ENCODE measurements around the gene RUFY3. TPM values are rescaled to one million over a fixed set of nuclear protein-coding genes. Genes with fewer than 3 reads are reported as not detected.

RUFY3 gene
- total and polyA plus RNA-seq, 2 experiments from 2014 or later: 18.3 to 29.2 TPM

DNA sequence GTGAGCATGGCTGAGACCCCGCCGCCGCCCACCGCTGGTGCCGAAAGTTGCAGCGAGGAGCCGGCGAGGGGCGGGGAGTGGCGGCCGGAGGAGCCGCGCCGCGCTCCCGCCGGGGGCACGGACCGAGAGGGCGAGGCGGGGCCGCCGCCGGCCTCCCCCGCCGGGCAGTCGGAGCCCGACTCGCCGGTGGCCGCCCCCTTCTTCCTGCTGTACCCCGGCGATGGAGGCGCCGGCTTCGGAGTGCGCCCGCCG, 16.9 kb upstream of the RUFY3 start:
- ATAC-seq: peak; percentile 24
- Histone ChIP-seq H3K9me2 (ENCODE audit: insufficient read depth) (no peaks in the 10 kb centered on the region), H3K27ac (ENCODE audit: low read depth) (no peak overlapping the region)

More for the DNA sequence above, 16.9 kb upstream of the RUFY3 start:
- H3K27me3 Mint-ChIP-seq (ENCODE audit: insufficient read depth, low read depth, poor library complexity): peaks cover 6% of the 10 kb centered on the region
- Histone ChIP-seq H2AFZ (no peak overlapping the region), H3K4me1 (ENCODE audit: insufficient read depth) (peaks cover 17% of the 10 kb centered on the region; the same call in 1 of the 2 replicates), H3K27me3 (ENCODE audit: insufficient read depth) (peaks cover 26% of the 10 kb centered on the region), H3K4me2 (peak overlapping the region; percentile 78), H3K79me2 (replicated peaks; ENCODE audit: insufficient read depth) (peaks cover 34% of the 10 kb centered on the region), H4K20me1 (replicated peaks; ENCODE audit: insufficient read depth) (peaks cover 5% of the 10 kb centered on the region), H3F3A (replicated peaks; ENCODE audit: low read depth) (peaks cover 10% of the 10 kb centered on the region; the same call in 1 of the 2 replicates), H3K36me3 (ENCODE audit: insufficient read depth) (no peaks in the 10 kb centered on the region), H3K4me3 (peak overlapping the region; percentile 86)
- peak overlapping the region; percentile 87; the same call in 2 of the 3 replicates for H3K4me3 Mint-ChIP-seq
- H3K27ac Mint-ChIP-seq: no peak overlapping the region
- no peaks in the 10 kb centered on the region; the same call in 2 of the 3 replicates for H3K36me3 Mint-ChIP-seq (ENCODE audit: low read depth)
- DNase-seq (ENCODE audit: low spot score): no peak
- TF ChIP-seq EZH2 (IDR thresholded peaks at IDR 0.05; ENCODE audit: low read depth, unreplicated experiment) (no peak), ZNF331 (CRISPR knock-in tag; IDR thresholded peaks at IDR 0.05; ENCODE audit: low read depth) (no peak), STAT1 (IDR thresholded peaks at IDR 0.05; ENCODE audit: unreplicated experiment) (no peak), JUNB (IDR thresholded peaks at IDR 0.05; ENCODE audit: unreplicated experiment) (no peak), POLR2AphosphoS5 (IDR thresholded peaks at IDR 0.05; ENCODE audit: low read depth) (no peak), EZH2phosphoT487 (IDR thresholded peaks at IDR 0.05; ENCODE audit: unreplicated experiment) (no peak), ZNF114 (CRISPR knock-in tag; IDR thresholded peaks at IDR 0.05) (no peak), NANOG (IDR thresholded peaks at IDR 0.05; ENCODE audit: borderline replicate concordance) (no peak), CREB1 (CRISPR knock-in tag; IDR thresholded peaks at IDR 0.05; ENCODE audit: low read depth) (no peak)
- TF ChIP-seq, protein P1, sequence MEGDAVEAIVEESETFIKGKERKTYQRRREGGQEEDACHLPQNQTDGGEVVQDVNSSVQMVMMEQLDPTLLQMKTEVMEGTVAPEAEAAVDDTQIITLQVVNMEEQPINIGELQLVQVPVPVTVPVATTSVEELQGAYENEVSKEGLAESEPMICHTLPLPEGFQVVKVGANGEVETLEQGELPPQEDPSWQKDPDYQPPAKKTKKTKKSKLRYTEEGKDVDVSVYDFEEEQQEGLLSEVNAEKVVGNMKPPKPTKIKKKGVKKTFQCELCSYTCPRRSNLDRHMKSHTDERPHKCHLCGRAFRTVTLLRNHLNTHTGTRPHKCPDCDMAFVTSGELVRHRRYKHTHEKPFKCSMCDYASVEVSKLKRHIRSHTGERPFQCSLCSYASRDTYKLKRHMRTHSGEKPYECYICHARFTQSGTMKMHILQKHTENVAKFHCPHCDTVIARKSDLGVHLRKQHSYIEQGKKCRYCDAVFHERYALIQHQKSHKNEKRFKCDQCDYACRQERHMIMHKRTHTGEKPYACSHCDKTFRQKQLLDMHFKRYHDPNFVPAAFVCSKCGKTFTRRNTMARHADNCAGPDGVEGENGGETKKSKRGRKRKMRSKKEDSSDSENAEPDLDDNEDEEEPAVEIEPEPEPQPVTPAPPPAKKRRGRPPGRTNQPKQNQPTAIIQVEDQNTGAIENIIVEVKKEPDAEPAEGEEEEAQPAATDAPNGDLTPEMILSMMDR (conservative IDR thresholded peaks at IDR 0.05; ENCODE audit: low read depth in 2 of 2): no peak
- TF ChIP-seq, protein P2, sequence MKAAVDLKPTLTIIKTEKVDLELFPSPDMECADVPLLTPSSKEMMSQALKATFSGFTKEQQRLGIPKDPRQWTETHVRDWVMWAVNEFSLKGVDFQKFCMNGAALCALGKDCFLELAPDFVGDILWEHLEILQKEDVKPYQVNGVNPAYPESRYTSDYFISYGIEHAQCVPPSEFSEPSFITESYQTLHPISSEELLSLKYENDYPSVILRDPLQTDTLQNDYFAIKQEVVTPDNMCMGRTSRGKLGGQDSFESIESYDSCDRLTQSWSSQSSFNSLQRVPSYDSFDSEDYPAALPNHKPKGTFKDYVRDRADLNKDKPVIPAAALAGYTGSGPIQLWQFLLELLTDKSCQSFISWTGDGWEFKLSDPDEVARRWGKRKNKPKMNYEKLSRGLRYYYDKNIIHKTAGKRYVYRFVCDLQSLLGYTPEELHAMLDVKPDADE (IDR thresholded peaks at IDR 0.05): no peak
- TF ChIP-seq, protein P3, sequence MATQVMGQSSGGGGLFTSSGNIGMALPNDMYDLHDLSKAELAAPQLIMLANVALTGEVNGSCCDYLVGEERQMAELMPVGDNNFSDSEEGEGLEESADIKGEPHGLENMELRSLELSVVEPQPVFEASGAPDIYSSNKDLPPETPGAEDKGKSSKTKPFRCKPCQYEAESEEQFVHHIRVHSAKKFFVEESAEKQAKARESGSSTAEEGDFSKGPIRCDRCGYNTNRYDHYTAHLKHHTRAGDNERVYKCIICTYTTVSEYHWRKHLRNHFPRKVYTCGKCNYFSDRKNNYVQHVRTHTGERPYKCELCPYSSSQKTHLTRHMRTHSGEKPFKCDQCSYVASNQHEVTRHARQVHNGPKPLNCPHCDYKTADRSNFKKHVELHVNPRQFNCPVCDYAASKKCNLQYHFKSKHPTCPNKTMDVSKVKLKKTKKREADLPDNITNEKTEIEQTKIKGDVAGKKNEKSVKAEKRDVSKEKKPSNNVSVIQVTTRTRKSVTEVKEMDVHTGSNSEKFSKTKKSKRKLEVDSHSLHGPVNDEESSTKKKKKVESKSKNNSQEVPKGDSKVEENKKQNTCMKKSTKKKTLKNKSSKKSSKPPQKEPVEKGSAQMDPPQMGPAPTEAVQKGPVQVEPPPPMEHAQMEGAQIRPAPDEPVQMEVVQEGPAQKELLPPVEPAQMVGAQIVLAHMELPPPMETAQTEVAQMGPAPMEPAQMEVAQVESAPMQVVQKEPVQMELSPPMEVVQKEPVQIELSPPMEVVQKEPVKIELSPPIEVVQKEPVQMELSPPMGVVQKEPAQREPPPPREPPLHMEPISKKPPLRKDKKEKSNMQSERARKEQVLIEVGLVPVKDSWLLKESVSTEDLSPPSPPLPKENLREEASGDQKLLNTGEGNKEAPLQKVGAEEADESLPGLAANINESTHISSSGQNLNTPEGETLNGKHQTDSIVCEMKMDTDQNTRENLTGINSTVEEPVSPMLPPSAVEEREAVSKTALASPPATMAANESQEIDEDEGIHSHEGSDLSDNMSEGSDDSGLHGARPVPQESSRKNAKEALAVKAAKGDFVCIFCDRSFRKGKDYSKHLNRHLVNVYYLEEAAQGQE (IDR thresholded peaks at IDR 0.05; ENCODE audit: unreplicated experiment): no peak
- TF ChIP-seq, protein P4, sequence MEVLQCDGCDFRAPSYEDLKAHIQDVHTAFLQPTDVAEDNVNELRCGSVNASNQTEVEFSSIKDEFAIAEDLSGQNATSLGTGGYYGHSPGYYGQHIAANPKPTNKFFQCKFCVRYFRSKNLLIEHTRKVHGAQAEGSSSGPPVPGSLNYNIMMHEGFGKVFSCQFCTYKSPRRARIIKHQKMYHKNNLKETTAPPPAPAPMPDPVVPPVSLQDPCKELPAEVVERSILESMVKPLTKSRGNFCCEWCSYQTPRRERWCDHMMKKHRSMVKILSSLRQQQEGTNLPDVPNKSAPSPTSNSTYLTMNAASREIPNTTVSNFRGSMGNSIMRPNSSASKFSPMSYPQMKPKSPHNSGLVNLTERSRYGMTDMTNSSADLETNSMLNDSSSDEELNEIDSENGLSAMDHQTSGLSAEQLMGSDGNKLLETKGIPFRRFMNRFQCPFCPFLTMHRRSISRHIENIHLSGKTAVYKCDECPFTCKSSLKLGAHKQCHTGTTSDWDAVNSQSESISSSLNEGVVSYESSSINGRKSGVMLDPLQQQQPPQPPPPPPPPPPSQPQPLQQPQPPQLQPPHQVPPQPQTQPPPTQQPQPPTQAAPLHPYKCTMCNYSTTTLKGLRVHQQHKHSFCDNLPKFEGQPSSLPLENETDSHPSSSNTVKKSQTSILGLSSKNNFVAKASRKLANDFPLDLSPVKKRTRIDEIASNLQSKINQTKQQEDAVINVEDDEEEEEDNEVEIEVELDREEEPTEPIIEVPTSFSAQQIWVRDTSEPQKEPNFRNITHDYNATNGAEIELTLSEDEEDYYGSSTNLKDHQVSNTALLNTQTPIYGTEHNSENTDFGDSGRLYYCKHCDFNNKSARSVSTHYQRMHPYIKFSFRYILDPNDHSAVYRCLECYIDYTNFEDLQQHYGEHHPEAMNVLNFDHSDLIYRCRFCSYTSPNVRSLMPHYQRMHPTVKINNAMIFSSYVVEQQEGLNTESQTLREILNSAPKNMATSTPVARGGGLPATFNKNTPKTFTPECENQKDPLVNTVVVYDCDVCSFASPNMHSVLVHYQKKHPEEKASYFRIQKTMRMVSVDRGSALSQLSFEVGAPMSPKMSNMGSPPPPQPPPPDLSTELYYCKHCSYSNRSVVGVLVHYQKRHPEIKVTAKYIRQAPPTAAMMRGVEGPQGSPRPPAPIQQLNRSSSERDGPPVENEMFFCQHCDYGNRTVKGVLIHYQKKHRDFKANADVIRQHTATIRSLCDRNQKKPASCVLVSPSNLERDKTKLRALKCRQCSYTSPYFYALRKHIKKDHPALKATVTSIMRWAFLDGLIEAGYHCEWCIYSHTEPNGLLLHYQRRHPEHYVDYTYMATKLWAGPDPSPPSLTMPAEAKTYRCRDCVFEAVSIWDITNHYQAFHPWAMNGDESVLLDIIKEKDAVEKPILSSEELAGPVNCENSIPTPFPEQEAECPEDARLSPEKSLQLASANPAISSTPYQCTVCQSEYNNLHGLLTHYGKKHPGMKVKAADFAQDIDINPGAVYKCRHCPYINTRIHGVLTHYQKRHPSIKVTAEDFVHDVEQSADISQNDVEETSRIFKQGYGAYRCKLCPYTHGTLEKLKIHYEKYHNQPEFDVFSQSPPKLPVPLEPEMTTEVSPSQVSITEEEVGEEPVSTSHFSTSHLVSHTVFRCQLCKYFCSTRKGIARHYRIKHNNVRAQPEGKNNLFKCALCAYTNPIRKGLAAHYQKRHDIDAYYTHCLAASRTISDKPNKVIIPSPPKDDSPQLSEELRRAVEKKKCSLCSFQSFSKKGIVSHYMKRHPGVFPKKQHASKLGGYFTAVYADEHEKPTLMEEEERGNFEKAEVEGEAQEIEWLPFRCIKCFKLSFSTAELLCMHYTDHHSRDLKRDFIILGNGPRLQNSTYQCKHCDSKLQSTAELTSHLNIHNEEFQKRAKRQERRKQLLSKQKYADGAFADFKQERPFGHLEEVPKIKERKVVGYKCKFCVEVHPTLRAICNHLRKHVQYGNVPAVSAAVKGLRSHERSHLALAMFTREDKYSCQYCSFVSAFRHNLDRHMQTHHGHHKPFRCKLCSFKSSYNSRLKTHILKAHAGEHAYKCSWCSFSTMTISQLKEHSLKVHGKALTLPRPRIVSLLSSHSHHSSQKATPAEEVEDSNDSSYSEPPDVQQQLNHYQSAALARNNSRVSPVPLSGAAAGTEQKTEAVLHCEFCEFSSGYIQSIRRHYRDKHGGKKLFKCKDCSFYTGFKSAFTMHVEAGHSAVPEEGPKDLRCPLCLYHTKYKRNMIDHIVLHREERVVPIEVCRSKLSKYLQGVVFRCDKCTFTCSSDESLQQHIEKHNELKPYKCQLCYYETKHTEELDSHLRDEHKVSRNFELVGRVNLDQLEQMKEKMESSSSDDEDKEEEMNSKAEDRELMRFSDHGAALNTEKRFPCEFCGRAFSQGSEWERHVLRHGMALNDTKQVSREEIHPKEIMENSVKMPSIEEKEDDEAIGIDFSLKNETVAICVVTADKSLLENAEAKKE (CRISPR knock-in tag; IDR thresholded peaks at IDR 0.05): no peak
- no peaks in the 10 kb centered on the region; the same call in 2 of the 3 replicates for H3K9me3 Mint-ChIP-seq
- H3K4me1 Mint-ChIP-seq: peaks cover 18% of the 10 kb centered on the region

All from GM23338 (cell line).